Vagina (tissue), 2 donors: ENCODE data around the gene GATAD2B.

Experiments used
- POLR2A ChIP-seq, 2 donors: fragments of 450-650 bp; IDR thresholded peaks; one replicate each; pipeline ENCODE4 v1.6.1; 2017; ENCODE audit warnings: antibody characterized with exemption in 2 of 2, mild to moderate bottlenecking in 2 of 2, moderate library complexity in 2 of 2
- POLR2AphosphoS5 ChIP-seq, 2 donors: sonication (generic); formaldehyde crosslinking; IDR thresholded peaks; one replicate each; pipeline ENCODE4 v1.9.0; 2017; ENCODE audit warnings: antibody characterized with exemption in 2 of 2, mild to moderate bottlenecking in 2 of 2, low read depth in 1 of 2; ENCODE audit not compliant: insufficient read depth in 1 of 2
- TF ChIP-seq, protein P1 (sequence below), 3 experiments: fragments of 450-650 bp in 2 of 3; fragments of 200-600 bp in 1 of 3; sonication (generic) in 1 of 3; IDR thresholded peaks; one replicate each; pipeline ENCODE4 v1.5.1; 2017 to 2019; ENCODE audit warnings: antibody characterized with exemption in 3 of 3, mild to moderate bottlenecking in 2 of 3, moderate library complexity in 2 of 3

DNA sequence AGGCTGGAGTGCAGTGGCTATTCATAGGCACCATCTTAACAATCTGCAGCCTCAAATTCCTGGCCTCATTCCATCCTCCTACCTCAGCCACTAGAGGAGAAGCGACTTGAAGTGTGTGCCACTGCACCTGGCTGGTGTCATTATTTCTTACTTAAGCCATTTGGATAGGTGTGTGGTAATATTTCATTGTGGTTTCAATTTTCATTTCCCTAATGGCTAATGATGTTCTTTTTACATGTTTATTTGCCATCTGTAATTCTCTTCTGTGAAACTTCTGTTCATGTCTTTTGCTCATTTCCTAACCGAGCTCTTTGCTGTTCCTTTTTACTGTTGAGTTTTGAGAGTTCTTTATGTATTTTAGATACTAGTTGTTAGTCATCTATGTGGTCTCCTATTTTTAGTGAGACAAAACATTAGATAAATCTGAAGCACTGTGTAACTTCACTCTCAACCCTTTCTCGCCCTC is 80.7 kb downstream of the GATAD2B start:
- TF ChIP-seq, protein P1, sequence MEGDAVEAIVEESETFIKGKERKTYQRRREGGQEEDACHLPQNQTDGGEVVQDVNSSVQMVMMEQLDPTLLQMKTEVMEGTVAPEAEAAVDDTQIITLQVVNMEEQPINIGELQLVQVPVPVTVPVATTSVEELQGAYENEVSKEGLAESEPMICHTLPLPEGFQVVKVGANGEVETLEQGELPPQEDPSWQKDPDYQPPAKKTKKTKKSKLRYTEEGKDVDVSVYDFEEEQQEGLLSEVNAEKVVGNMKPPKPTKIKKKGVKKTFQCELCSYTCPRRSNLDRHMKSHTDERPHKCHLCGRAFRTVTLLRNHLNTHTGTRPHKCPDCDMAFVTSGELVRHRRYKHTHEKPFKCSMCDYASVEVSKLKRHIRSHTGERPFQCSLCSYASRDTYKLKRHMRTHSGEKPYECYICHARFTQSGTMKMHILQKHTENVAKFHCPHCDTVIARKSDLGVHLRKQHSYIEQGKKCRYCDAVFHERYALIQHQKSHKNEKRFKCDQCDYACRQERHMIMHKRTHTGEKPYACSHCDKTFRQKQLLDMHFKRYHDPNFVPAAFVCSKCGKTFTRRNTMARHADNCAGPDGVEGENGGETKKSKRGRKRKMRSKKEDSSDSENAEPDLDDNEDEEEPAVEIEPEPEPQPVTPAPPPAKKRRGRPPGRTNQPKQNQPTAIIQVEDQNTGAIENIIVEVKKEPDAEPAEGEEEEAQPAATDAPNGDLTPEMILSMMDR (IDR thresholded peaks at IDR 0.05): no peak
- TF ChIP-seq POLR2AphosphoS5 (IDR thresholded peaks at IDR 0.05; ENCODE audit: insufficient read depth in 1 of 2, low read depth in 1 of 2) (no peak), POLR2A (IDR thresholded peaks at IDR 0.05) (no peak)
